Neural crest cell (in vitro differentiated cells): Measurements from ENCODE around the gene TIAM1. TPM values are rescaled to one million over a fixed set of nuclear protein-coding genes. Genes with fewer than 3 reads are reported as not detected.

Experiments
- DNase-seq: peaks from one replicate; pipeline ENCODE4 v3.0.0; 2021; ENCODE audit warnings: low read depth, mixed read lengths, low spot score
- H3K27ac Mint-ChIP-seq: one replicate; pipeline ENCODE4 v1.8.0; 2021; ENCODE audit warnings: mild to moderate bottlenecking, mixed read lengths; ENCODE audit not compliant: unreplicated experiment
- H3K27me3 Mint-ChIP-seq: 2 replicates; pipeline ENCODE4 v1.8.0; 2021; ENCODE audit warnings: low read depth, mild to moderate bottlenecking, mixed read lengths
- H3K36me3 Mint-ChIP-seq: 2 replicates; pipeline ENCODE4 v1.8.0; 2021; ENCODE audit warnings: low read depth, mild to moderate bottlenecking, mixed read lengths
- H3K4me1 Mint-ChIP-seq: 2 replicates; pipeline ENCODE4 v1.8.0; 2021; ENCODE audit warnings: mixed read lengths
- H3K4me3 Mint-ChIP-seq: one replicate; pipeline ENCODE4 v1.8.0; 2021; ENCODE audit warnings: mild to moderate bottlenecking, mixed read lengths
- H3K9me3 Mint-ChIP-seq: 2 replicates; pipeline ENCODE4 v1.8.0; 2021; ENCODE audit warnings: mixed read lengths
- CTCF ChIP-seq: fragments of 200-600 bp; sonication (generic); conservative IDR thresholded peaks from 2 replicates; pipeline ENCODE4 v1.5.0; 2021; ENCODE audit warnings: antibody characterized with exemption, mild to moderate bottlenecking
- total RNA-seq: library from RNA; stranded (reverse); gene quantifications from 2 replicates; pipeline ENCODE4 v1.2.1, GENCODE V29; 2021

Gene TIAM1
- total RNA-seq, 1 donor from 2014 or later: 53.6 TPM

GRCh38 chr21:31182231-31183140 lies 161.6 kb downstream of the TIAM1 start:
- no peak for DNase-seq
- Mint-ChIP-seq H3K36me3 (peaks cover 2% of the 10 kb centered on the region), H3K27ac (peak overlapping the region; percentile 16), H3K9me3 (no peaks in the 10 kb centered on the region), H3K4me1 (peaks cover 11% of the 10 kb centered on the region), H3K4me3 (no peak overlapping the region), H3K27me3 (no peaks in the 10 kb centered on the region)
- no peak for TF ChIP-seq CTCF

- Mint-ChIP-seq H3K27me3 (no peaks in the 10 kb centered on the region), H3K4me3 (no peak overlapping the region), H3K36me3 (peaks cover 2% of the 10 kb centered on the region), H3K27ac (no peak overlapping the region), H3K9me3 (no peaks in the 10 kb centered on the region), H3K4me1 (peaks cover 11% of the 10 kb centered on the region)
- DNase-seq: no peak
- no peak for TF ChIP-seq CTCF
Measured at GRCh38 chr21:31181082-31181750, 162.8 kb downstream of the TIAM1 start.

- H3K4me3 Mint-ChIP-seq: no peak overlapping the region
- H3K9me3 Mint-ChIP-seq: no peaks in the 10 kb centered on the region
- DNase-seq: peak; percentile 14
- peaks cover 2% of the 10 kb centered on the region for H3K36me3 Mint-ChIP-seq
- no peak overlapping the region for H3K27ac Mint-ChIP-seq
- no peaks in the 10 kb centered on the region for H3K27me3 Mint-ChIP-seq
- peaks cover 11% of the 10 kb centered on the region for H3K4me1 Mint-ChIP-seq
- peak; percentile 71 for TF ChIP-seq CTCF
Measured at GRCh38 chr21:31180256-31181081, 163.6 kb downstream of the TIAM1 start.

- Mint-ChIP-seq H3K36me3 (no peaks in the 10 kb centered on the region), H3K27ac (no peak overlapping the region), H3K9me3 (no peaks in the 10 kb centered on the region), H3K4me1 (peaks cover 29% of the 10 kb centered on the region), H3K27me3 (no peaks in the 10 kb centered on the region), H3K4me3 (no peak overlapping the region)
- DNase-seq: no peak
- TF ChIP-seq CTCF: no peak
Measured at GRCh38 chr21:31176725-31177124, 167.3 kb downstream of the TIAM1 start.

DNA sequence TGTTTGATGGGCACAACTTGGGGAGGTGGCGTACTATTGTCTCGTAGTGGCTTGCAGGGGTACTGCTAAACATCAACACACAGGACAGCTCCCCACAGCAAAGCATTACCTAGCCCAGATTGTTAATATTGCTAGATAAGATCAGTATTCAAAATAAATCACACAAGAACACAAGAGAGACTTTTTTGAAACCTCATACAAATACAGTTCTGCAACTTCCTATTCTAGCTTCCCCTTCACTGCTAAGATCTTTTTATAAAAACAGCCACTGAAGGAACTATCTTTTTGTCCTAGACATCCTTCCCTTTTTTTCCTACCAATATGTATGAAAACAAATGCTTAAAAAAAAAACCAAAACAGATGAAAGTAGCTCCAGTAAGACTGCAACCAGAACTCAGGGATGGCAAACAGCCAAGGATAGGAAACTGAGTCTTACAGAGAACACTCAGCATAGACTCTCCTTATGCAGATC lies 167.9 kb downstream of the TIAM1 start:
- no peak for DNase-seq
- peaks cover 30% of the 10 kb centered on the region for H3K4me1 Mint-ChIP-seq
- H3K27ac Mint-ChIP-seq: no peak overlapping the region
- no peak overlapping the region for H3K4me3 Mint-ChIP-seq
- no peak for TF ChIP-seq CTCF
- H3K9me3 Mint-ChIP-seq: no peaks in the 10 kb centered on the region
- no peaks in the 10 kb centered on the region for H3K36me3 Mint-ChIP-seq
- H3K27me3 Mint-ChIP-seq: no peaks in the 10 kb centered on the region
